Measurements from ENCODE around the gene PATJ. TPM values are rescaled to one million over a fixed set of nuclear protein-coding genes. Genes with fewer than 3 reads are reported as not detected.

The PATJ gene
- total and polyA plus RNA-seq, 2 donors (not counting 1 experiment from before 2014, with no cell fraction given): 8.0 to 45.3 TPM

- CTCF ChIA-PET: interaction anchor here (0.6 kb wide), 1 partner anchor 18 kb away, joined by 3 read pairs; no protein-coding TSS in a partner anchor
- no peak for DNase-seq
- Histone ChIP-seq H3K9me3 (ENCODE audit: control extremely low read depth in 1 of 3, control insufficient read depth in 2 of 3, insufficient read depth in 1 of 3, low read length in 2 of 3) (no peaks in the 10 kb centered on the region), H4K20me1 (ENCODE audit: control insufficient read depth, insufficient read depth, low read length, poor library complexity, severe bottlenecking) (no peaks in the 10 kb centered on the region), H3K4me3 (ENCODE audit: control extremely low read depth in 1 of 5, extremely low read depth in 1 of 5, insufficient read depth in 1 of 5, low read depth in 2 of 5, low read length in 4 of 5) (no peak overlapping the region), H3K4me1 (ENCODE audit: control insufficient read depth in 2 of 2, insufficient read depth in 2 of 2, low read length in 2 of 2) (no peaks in the 10 kb centered on the region), H3K4me2 (replicated peaks; ENCODE audit: low read depth, low read length, poor library complexity, severe bottlenecking) (no peak overlapping the region), H3K27ac (ENCODE audit: low read length in 2 of 2) (no peak overlapping the region), H3K36me3 (replicated peaks in 1 of 2; ENCODE audit: control extremely low read depth in 1 of 2, control insufficient read depth in 1 of 2, extremely low read depth in 1 of 2, insufficient read depth in 2 of 2, low read length in 1 of 2) (peaks cover 0 to 12% of the 10 kb centered on the region in 2 experiments), H3K79me2 (ENCODE audit: control insufficient read depth, insufficient read depth, low read length) (no peaks in the 10 kb centered on the region), H3K9ac (ENCODE audit: low read length) (no peak overlapping the region), H3K27me3 (replicated peaks in 1 of 4; ENCODE audit: control extremely low read depth in 1 of 4, control insufficient read depth in 3 of 4, insufficient read depth in 4 of 4, low read length in 3 of 4) (no peaks in the 10 kb centered on the region), H2AFZ (ENCODE audit: insufficient read depth, low read depth, low read length, poor library complexity, severe bottlenecking) (no peak overlapping the region)
- H3K27ac Mint-ChIP-seq: no peak overlapping the region
- no peak for ATAC-seq (ENCODE audit: low read depth)
- intact Hi-C loops (cut with micrococcal nuclease): no loop called here
- no peaks in the 10 kb centered on the region for H3K9me3 Mint-ChIP-seq (ENCODE audit: insufficient read depth)
- H3K27me3 Mint-ChIP-seq: no peaks in the 10 kb centered on the region
- WGBS (ENCODE audit: insufficient coverage): no CpG with 5 or more reads among the region's 9 CpGs
- POLR2A ChIA-PET: no interaction called here
- no peak for TF ChIP-seq CTCF (IDR thresholded peaks at IDR 0.05)
- TF ChIP-seq EZH2 (IDR thresholded peaks at IDR 0.05; ENCODE audit: borderline replicate concordance, insufficient read depth, low read depth, low read length, poor library complexity, severe bottlenecking): no peak
- H3K4me3 Mint-ChIP-seq: no peak overlapping the region
- no peaks in the 10 kb centered on the region for H3K4me1 Mint-ChIP-seq
These were observed 77.1 kb downstream of the PATJ start for GRCh38 chr1:61819421-61819820.

DNA sequence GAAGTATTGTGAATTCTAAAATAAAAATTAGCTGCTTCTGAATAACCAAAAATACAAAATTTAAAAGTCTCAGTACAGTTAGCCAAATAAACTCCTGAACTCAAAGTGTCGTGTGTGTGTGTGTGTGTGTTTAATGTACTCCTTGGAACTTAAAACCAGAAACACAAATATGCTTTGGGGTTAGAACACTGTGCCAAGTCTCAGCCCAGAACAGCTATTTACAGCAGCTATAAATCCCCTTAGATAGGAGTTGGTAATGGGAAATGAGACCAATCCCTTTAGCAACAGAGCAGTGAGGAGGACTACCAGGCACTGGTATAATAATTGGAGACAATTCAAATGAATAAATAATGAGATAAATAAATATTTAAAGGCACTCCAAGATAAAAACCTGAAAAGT, 83.1 kb downstream of the PATJ start:
- Histone ChIP-seq H3K9me3 (ENCODE audit: control extremely low read depth in 1 of 3, control insufficient read depth in 2 of 3, insufficient read depth in 1 of 3, low read length in 2 of 3) (no peaks in the 10 kb centered on the region), H3K79me2 (ENCODE audit: control insufficient read depth, insufficient read depth, low read length) (no peaks in the 10 kb centered on the region), H3K4me3 (ENCODE audit: control extremely low read depth in 1 of 5, extremely low read depth in 1 of 5, insufficient read depth in 1 of 5, low read depth in 2 of 5, low read length in 4 of 5) (no peak overlapping the region), H3K36me3 (replicated peaks in 1 of 2; ENCODE audit: control extremely low read depth in 1 of 2, control insufficient read depth in 1 of 2, extremely low read depth in 1 of 2, insufficient read depth in 2 of 2, low read length in 1 of 2) (peaks cover 0 to 31% of the 10 kb centered on the region in 2 experiments), H4K20me1 (ENCODE audit: control insufficient read depth, insufficient read depth, low read length, poor library complexity, severe bottlenecking) (no peaks in the 10 kb centered on the region), H3K27ac (ENCODE audit: low read length in 2 of 2) (no peak overlapping the region), H3K4me1 (ENCODE audit: control insufficient read depth in 2 of 2, insufficient read depth in 2 of 2, low read length in 2 of 2) (no peaks in the 10 kb centered on the region), H2AFZ (ENCODE audit: insufficient read depth, low read depth, low read length, poor library complexity, severe bottlenecking) (no peak overlapping the region), H3K4me2 (replicated peaks; ENCODE audit: low read depth, low read length, poor library complexity, severe bottlenecking) (no peak overlapping the region), H3K9ac (ENCODE audit: low read length) (no peak overlapping the region), H3K27me3 (replicated peaks in 1 of 4; ENCODE audit: control extremely low read depth in 1 of 4, control insufficient read depth in 3 of 4, insufficient read depth in 4 of 4, low read length in 3 of 4) (no peaks in the 10 kb centered on the region)
- TF ChIP-seq CTCF (IDR thresholded peaks at IDR 0.05) (no peak), EZH2 (IDR thresholded peaks at IDR 0.05; ENCODE audit: borderline replicate concordance, insufficient read depth, low read depth, low read length, poor library complexity, severe bottlenecking) (no peak)
- ChIA-PET CTCF (no interaction called here), POLR2A (no interaction called here)
- no peaks in the 10 kb centered on the region for H3K27me3 Mint-ChIP-seq
- WGBS (ENCODE audit: insufficient coverage): no CpG with 5 or more reads among the region's 1 CpG
- intact Hi-C loops (cut with micrococcal nuclease): no loop called here
- H3K9me3 Mint-ChIP-seq (ENCODE audit: insufficient read depth): no peaks in the 10 kb centered on the region
- H3K4me3 Mint-ChIP-seq: no peak overlapping the region
- no peak overlapping the region for H3K27ac Mint-ChIP-seq
- no peak for ATAC-seq (ENCODE audit: low read depth)
- no peak for DNase-seq
- H3K4me1 Mint-ChIP-seq: no peaks in the 10 kb centered on the region
